HG02981 (cell line): ENCODE results near the gene SNAP29.
"Not testable (repeated sequence)": the region's sequence is repeated elsewhere in the genome, so short reads cannot be mapped to it uniquely, and the experiment has no call there.

ENCODE experiments used
- ATAC-seq: cut with Tn5 transposase; IDR thresholded peaks from one replicate; pipeline ENCODE4 v1.9.1; 2021; ENCODE audit warnings: mild to moderate bottlenecking, moderate library complexity; ENCODE audit not compliant: unreplicated experiment

SNAP29 gene

GRCh38 chr22:20897737-20898136 lies 38.9 kb downstream of the SNAP29 start:
- ATAC-seq = not testable (repeated sequence)

DNA sequence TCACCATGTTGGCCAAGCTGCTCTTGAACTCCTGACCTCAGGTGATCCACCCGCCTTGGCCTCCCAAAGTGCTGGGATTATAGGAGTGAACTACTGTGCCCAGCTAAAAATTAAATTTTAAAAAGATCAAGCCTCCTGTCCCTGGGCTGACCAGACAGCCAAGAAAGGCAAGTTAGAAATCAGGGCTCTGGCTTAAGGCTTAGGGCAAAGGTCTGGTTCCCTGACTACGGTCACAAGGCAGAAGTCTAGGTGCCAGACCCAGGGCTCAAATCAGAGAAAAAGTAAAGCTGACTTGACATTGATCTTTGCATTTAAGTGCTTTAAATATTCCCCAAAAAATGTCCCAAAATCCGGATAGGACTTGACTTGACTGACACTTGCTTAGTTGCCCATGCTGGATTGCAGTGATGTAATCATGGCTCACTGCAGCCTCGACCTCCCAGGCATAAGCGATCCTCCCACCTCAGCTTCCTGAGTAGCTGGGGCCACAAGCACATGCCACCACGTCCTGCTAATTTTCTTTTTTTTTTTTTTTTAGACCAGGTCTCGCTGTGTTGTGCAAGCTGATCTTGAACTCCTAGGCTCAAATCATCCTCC lies 41.1 kb downstream of the SNAP29 start:
- ATAC-seq = no peak

DNA sequence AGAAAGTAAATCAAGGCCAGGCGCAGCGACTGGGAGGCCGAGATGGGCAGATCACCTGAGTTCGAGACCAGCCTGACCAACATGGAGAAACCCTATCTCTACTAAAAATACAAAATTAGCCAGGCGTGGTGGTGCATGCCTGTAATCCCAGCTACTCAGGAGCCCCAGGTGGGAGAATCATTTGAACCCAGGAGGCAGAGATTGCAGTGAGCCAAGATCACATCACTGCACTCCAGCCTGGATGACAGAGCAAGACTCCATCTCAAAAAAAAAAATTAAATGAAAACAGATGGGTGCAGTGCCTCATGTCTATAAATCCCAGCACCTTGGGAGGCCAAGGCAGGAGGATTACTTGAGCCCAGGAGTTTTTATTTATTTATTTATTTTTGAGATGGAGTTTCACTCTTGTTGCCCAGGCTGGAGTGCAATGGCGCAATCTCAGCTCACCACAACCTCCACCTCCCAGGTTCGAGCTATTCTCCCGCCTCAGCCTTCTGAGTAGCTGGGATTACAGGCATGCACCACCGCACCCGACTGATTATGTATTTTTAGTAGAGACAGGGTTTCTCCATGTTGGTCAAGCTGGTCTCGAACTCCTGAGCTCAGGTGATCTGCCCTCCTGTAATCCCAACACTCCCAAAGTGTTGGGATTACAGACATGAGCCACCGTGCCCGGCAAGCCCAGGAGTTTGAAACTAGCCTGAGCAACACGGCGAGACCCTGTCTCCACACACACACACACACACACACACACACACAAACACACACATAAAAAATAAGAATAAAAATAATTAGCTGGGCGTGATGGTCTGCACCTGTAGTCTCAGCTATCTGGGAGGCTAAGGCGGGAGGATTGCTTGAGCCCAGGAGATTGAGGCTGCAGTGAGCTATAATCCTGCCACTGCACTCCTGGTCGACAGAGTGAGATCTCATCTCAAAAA lies 42.6 kb downstream of the SNAP29 start:
- ATAC-seq = not testable (repeated sequence)

GRCh38 chr22:20903093-20903492 lies 44.3 kb downstream of the SNAP29 start:
- no peak for ATAC-seq

- no peak for ATAC-seq
Observed at GRCh38 chr22:20904008-20904979, 45.5 kb downstream of the SNAP29 start.

DNA sequence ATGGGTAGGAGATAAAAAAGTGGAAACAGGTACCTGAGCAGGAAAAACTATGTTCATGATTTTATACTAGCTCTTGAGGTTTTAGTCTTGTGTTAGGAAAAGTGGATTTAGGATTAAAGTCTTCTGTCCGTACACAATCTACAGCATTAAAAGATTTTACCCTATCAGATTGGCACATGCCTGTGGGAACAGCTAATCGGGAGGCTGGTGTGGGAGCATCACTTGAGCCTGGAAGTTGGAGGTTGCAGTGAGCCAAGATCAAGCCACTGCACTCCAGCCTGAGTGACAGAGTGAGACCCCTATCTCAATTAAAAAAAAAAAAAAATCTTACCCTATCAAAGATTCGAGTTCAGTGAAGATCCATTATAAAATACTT lies 46.2 kb downstream of the SNAP29 start:
- no peak for ATAC-seq

GRCh38 chr22:20905415-20906386 lies 46.9 kb downstream of the SNAP29 start:
- ATAC-seq = no peak

GRCh38 chr22:20906387-20906767 lies 47.6 kb downstream of the SNAP29 start:
- no peak for ATAC-seq

GRCh38 chr22:20908717-20909116 lies 49.9 kb downstream of the SNAP29 start:
- ATAC-seq = not testable (repeated sequence)

DNA sequence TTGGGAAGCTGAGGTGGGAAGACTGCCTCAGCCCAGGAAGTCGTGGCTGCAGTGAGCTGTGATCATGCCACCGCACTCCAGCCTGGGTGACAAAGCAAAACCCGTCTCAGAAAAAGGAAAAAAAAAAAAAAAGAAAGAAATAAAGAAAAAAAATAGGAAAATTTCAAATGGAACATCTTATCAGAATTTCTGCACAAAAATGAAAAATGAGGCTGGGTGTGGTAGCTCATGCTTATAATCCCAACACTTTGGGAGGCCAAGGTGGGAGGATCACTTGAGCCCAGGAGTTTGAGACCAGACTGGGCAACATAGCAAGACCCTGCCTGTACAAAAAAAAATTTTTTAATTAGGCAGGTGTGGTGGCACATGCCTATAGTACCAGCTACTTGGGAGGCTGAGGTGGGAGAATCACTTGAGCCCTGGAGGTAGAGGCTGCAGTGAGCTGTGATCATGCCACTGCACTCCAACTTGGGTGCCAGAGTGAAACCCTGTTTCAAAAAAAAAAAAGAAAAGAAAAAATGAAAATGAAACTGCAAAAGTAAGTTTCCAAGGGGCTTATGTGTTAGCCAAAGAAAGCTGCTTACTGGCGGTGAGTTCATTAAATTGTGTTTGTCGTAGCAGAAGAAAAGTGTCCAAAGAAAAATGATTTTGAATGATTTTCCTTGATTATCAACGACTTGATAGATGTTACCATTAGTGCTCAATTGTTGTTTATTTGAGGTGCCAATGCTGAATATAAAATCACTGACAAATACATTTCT lies 50.9 kb downstream of the SNAP29 start:
- no peak for ATAC-seq

- ATAC-seq = no peak
Observed at GRCh38 chr22:20912494-20912893, 53.7 kb downstream of the SNAP29 start.

DNA sequence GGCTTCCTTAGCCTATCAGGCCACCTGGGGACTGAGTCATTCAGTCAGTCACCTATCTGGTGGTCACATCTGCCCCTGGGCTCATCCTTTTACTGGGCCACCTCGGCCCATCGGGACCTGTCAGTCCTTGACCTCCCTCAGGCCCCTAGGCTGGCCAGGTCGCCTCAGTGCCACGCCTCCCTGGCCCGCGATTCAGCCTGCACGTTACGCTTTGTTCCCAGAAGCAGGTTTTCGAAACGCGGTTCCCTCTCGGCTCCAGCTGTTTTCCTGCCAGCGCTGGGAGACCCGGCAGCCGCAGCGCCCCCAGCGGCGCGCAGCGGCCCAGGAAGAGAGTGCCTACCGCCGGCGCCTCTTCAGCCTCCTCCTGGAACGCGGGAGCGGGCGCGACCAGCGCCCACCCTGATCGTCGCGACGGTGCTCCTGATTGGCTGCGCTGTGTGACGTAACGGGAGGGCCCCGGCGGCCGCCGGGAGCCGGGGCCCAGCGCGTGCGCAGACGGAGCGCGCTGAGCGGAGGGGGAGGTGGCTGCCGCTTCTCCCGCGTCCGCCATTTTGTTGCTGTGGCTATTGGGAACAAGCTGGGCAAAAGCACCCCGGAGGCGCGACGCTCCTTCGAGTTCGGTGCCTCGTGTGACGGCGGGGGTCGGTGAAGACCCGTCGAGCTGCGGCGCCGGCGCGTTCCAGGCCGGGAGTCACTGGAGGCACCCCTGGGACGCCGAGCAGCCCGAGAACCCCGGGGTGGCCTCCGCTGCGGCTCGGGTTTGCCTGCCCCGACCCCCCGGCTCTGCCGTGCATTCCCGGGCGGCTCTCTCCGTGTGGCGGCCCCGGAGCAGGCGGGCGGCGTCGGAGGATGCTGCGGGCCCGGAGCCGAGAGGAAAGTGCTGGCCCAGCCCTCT lies 58.4 kb downstream of the SNAP29 start, which contains the start of gene CRKL:
Gene CRKL (plus strand): TSS at position 492 of the 895 bp plus-strand sequence. CDS start 528 bp downstream, outside the sequence.
- peak; percentile 94 for ATAC-seq

DNA sequence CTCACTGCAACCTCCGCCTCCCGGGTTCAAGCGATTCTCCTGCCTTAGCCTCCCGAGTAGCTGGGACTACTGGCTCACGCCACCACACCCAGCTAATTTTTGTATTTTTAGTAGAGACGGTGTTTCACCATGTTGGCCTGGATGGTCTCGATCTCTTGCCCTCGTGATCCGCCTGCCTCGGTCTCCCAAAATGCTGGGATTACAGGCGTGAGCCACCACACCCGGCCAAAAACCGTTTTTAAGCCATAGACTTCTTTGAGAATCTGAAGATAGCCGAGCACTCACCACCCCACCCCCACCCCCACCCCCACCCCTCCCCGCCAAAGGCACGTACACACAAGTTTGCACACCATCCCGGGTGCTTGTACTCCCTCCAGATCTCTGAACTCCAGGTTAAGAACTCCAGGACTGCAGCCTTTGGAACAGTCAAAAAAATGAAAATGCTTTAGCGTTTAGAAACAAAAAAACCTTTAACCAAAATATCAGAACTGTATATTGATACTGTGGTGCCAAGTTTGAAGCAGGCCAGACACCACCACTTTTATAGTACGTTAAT lies 59.9 kb downstream of the SNAP29 start:
- no peak for ATAC-seq

GRCh38 chr22:20919718-20920117 lies 60.9 kb downstream of the SNAP29 start:
- no peak for ATAC-seq

DNA sequence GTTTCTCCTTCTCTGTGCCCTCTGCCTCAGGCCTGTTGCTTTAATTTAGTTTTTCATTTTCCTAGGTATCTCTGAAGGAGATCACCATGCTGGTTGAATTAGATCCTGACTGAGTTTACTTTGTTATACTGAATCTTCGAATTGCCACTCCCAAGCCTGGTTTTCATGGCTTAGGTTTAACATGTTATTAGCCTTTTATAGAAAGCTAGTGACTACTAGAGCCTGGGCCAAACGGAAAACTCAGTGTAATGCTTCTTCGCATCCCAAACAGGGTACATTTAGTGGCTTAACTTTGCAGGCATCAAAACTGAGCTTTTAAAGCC lies 62.0 kb downstream of the SNAP29 start:
- ATAC-seq = no peak

DNA sequence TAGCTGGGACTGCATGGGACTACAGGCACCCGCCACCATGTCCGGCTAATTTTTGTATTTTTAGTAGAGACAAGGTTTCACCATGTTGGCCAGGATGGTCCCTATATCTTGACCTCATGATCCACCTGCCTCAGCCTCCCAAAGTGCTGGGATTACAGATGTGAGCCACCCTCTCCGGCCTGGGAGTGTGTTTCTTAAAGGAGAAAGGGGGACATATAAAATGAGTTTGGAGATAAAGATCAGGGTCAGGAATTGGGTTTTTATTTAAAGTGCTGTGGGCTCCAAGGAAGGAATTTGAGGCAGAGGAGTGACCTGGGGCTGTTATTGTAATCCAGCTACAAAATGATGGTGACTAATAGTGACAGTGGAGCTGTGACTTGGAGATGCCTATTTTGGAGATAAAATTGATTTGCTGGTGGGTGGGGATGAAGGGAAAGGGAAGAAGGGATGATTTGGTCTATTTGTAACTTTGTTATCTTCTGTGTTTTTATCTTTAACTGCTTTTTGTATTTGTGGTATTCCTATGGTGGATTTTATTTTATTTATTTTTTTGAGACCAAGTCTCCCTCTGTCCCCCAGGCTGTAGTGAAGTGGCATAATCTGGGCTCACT lies 63.4 kb downstream of the SNAP29 start:
- ATAC-seq = no peak

DNA sequence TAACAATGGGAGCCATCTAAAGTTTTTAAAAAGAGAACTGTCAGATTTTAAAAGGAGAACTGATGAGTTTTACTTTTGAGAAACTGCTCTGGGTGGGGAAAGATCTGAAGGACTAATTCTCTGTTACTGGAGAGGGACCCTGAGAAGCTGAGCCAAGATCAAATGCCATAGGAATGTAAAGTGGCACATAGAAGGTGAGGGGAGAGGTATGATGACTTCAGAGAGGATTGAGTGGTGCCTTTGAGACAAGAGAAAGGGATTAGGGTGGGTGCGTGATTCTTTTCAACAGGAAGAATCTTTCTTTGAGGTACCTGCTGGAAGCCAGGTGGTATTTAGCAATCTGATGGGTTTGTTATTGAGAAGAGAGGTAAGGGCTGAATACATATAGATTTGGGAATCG lies 67.4 kb downstream of the SNAP29 start:
- no peak for ATAC-seq
